ENCODE results near the gene AGBL1. TPM values are rescaled to one million over a fixed set of nuclear protein-coding genes. Genes with fewer than 3 reads are reported as not detected.

AGBL1 gene
- total and polyA plus RNA-seq, 2 donors (not counting 3 experiments of a cell fraction or from before 2014, with no cell fraction given) = not detected

GRCh38 chr15:86685263-86685662 lies 605.6 kb downstream of the AGBL1 start:
- ChIA-PET POLR2A (no interaction called here), CTCF (no interaction called here)
- Histone ChIP-seq H2AFZ (ENCODE audit: low read depth, low read length) (no peak overlapping the region), H3K9me3 (replicated peaks; ENCODE audit: control insufficient read depth, insufficient read depth, low read length) (peaks cover 2% of the 10 kb centered on the region), H4K20me1 (replicated peaks; ENCODE audit: control insufficient read depth, extremely low read depth, insufficient read depth, low read length) (no peaks in the 10 kb centered on the region), H3K4me2 (ENCODE audit: insufficient read depth, low read length) (no peak overlapping the region), H3K4me3 (replicated peaks in 1 of 3; ENCODE audit: insufficient read depth in 1 of 3, low read depth in 1 of 3, low read length in 3 of 3) (no peak overlapping the region), H3K27ac (ENCODE audit: insufficient read depth, low read depth, low read length) (no peak overlapping the region), H3K9ac (replicated peaks; ENCODE audit: extremely low read depth, insufficient read depth, low read length) (no peak overlapping the region), H3K79me2 (ENCODE audit: control insufficient read depth, insufficient read depth, low read length) (no peaks in the 10 kb centered on the region), H3K4me1 (ENCODE audit: control insufficient read depth, extremely low read depth, insufficient read depth, low read length) (no peaks in the 10 kb centered on the region), H3K36me3 (ENCODE audit: control insufficient read depth in 2 of 2, extremely low read depth in 1 of 2, insufficient read depth in 2 of 2, low read length in 2 of 2) (no peaks in the 10 kb centered on the region), H3K9me1 (replicated peaks; ENCODE audit: control insufficient read depth, extremely low read depth, insufficient read depth, low read length) (no peaks in the 10 kb centered on the region), H3K27me3 (ENCODE audit: control insufficient read depth in 2 of 2, insufficient read depth in 2 of 2, low read length in 2 of 2) (no peaks in the 10 kb centered on the region)
- dilution Hi-C loops (cut with MboI; ENCODE audit: extremely low pct_ligation_motif_present, low sequenced_read_pairs) (no loop called here), intact Hi-C loops (cut with micrococcal nuclease) (no loop called here)
- TF ChIP-seq EZH2 (IDR thresholded peaks at IDR 0.05; ENCODE audit: borderline replicate concordance, low read depth, low read length, severe bottlenecking) = no peak
- no peak for TF ChIP-seq POLR2A (IDR thresholded peaks at IDR 0.05; ENCODE audit: low read depth, low read length)
- TF ChIP-seq MYC (IDR thresholded peaks at IDR 0.05; ENCODE audit: low read depth, low read length) = no peak
- TF ChIP-seq FOS (IDR thresholded peaks at IDR 0.05; ENCODE audit: borderline replicate concordance, insufficient read depth, low read length) = no peak
- TF ChIP-seq POLR2AphosphoS5 (IDR thresholded peaks at IDR 0.05; ENCODE audit: insufficient read depth, low read depth, low read length) = no peak
- TF ChIP-seq MAX (IDR thresholded peaks at IDR 0.05; ENCODE audit: insufficient read depth, insufficient read length) = no peak
- no TSS peak for BruUV-seq (replicated peaks)
- DNase-seq (ENCODE audit: low read depth, low spot score) (no peak), FAIRE-seq (no peak)

DNA sequence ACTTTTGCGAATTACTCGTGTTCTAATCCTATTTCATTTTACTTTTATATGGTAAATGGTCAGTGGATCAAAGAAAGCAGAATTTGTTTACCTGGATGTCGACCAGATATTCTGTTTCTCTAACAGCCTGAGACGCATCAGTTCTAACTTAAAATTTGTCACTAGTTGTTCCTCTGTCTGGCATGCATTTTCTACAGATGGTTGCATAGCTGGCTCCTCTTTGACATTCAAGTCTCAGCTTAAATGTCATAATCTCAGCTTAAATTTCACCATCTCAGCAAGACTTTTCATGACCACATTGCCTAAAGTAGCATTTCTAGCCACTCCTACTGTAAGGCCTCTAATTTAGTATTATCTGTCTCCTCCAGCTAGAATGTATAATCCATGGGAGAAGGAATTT lies 609.3 kb downstream of the AGBL1 start:
- Histone ChIP-seq H3K27me3 (ENCODE audit: control insufficient read depth in 2 of 2, insufficient read depth in 2 of 2, low read length in 2 of 2) (no peaks in the 10 kb centered on the region), H3K4me2 (ENCODE audit: insufficient read depth, low read length) (no peak overlapping the region), H3K79me2 (ENCODE audit: control insufficient read depth, insufficient read depth, low read length) (no peaks in the 10 kb centered on the region), H3K9ac (replicated peaks; ENCODE audit: extremely low read depth, insufficient read depth, low read length) (no peak overlapping the region), H3K36me3 (ENCODE audit: control insufficient read depth in 2 of 2, extremely low read depth in 1 of 2, insufficient read depth in 2 of 2, low read length in 2 of 2) (no peaks in the 10 kb centered on the region), H4K20me1 (replicated peaks; ENCODE audit: control insufficient read depth, extremely low read depth, insufficient read depth, low read length) (no peaks in the 10 kb centered on the region), H3K9me3 (replicated peaks; ENCODE audit: control insufficient read depth, insufficient read depth, low read length) (no peaks in the 10 kb centered on the region), H2AFZ (ENCODE audit: low read depth, low read length) (no peak overlapping the region), H3K4me1 (ENCODE audit: control insufficient read depth, extremely low read depth, insufficient read depth, low read length) (no peaks in the 10 kb centered on the region), H3K4me3 (replicated peaks in 1 of 3; ENCODE audit: insufficient read depth in 1 of 3, low read depth in 1 of 3, low read length in 3 of 3) (no peak overlapping the region), H3K27ac (ENCODE audit: insufficient read depth, low read depth, low read length) (no peak overlapping the region), H3K9me1 (replicated peaks; ENCODE audit: control insufficient read depth, extremely low read depth, insufficient read depth, low read length) (no peaks in the 10 kb centered on the region)
- intact Hi-C loops (cut with micrococcal nuclease) = no loop called here
- dilution Hi-C loops (cut with MboI; ENCODE audit: extremely low pct_ligation_motif_present, low sequenced_read_pairs) = no loop called here
- CTCF ChIA-PET = no interaction called here
- POLR2A ChIA-PET = no interaction called here
- TF ChIP-seq FOS (IDR thresholded peaks at IDR 0.05; ENCODE audit: borderline replicate concordance, insufficient read depth, low read length) = no peak
- DNase-seq (ENCODE audit: low read depth, low spot score) (no peak), FAIRE-seq (no peak)
- BruUV-seq (replicated peaks) = no TSS peak

Data from endothelial cell of umbilical vein (primary cell).